GM12892 (cell line): ENCODE data around the gene ADAMTS2.

Source experiments
- POLR2A ChIP-seq: IDR thresholded peaks from 2 replicates; pipeline ENCODE4 v1.6.1; 2011; ENCODE audit warnings: low read depth, low read length, control low read depth
- POLR2AphosphoS5 ChIP-seq: IDR thresholded peaks from 2 replicates; pipeline ENCODE4 v1.6.1; 2011; ENCODE audit warnings: low read depth, low read length, control low read depth
- TAF1 ChIP-seq: IDR thresholded peaks from 2 replicates; pipeline ENCODE4 v1.6.1; 2011; ENCODE audit warnings: low read depth, mild to moderate bottlenecking, control low read depth, low read length, borderline replicate concordance

DNA sequence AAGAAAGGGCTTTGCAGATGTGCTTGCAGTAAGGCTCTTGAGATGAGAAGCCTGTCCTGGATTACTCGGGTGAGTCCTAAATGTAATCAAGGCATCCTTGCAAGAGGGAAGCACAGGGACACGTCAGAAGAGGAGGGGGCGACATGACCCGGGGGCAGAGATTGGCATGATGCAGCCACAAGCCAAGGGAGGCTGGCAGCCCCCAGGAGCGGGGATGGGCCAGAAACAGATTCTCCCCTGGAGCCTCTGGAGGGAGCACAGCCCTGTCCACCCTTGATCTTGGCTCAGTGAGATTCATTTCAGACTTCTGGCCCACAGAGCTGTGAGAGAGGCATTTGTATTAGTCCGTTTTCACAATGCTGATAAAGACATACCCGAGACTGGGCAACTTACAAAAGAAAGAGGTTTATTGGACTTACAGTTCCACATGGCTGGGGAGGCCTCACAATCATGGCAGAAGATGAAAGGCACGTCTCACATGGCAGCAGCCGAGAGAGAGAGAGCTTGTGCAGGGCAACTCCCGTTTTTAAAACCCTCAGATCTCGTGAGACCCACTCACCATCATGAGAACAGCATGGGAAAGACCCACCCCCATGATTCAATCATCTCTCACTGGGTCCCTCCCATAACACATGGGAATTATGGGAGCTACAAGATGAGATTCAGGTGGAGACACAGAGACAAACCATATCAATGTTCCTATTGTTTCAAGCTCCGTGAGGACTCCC is 76.1 kb downstream of the ADAMTS2 start:
- no peak for TF ChIP-seq POLR2A
- no peak for TF ChIP-seq TAF1
- no peak for TF ChIP-seq POLR2AphosphoS5
